D341Med (cell line): ENCODE results near the gene ACTR3C.
"Not testable (repeated sequence)": the region's sequence is repeated elsewhere in the genome, so short reads cannot be mapped to it uniquely, and the experiment has no call there.

ENCODE experiments used
- DNase-seq: peaks from one replicate; pipeline ENCODE4 v3.0.0; 2012; ENCODE audit warnings: low spot score

ACTR3C gene

DNA sequence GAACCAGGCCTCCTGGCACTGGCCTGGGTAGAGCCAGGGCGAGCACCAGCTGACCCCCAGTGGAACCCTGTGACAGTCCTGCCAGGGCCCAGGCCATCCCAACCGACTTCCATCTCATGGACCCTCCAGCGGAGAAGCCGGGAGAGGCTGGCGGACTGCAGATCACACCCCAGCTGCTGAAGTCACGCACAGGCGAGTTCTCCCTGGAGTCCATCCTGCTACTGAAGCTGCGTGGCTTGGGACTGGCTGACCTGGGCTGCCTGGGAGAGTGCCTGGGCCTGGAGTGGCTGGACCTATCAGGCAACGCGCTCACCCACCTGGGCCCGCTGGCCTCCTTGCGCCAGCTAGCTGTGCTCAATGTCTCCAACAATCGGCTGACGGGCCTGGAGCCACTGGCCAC lies 13.4 kb upstream of the ACTR3C start:
- peak; percentile 22 for DNase-seq

DNA sequence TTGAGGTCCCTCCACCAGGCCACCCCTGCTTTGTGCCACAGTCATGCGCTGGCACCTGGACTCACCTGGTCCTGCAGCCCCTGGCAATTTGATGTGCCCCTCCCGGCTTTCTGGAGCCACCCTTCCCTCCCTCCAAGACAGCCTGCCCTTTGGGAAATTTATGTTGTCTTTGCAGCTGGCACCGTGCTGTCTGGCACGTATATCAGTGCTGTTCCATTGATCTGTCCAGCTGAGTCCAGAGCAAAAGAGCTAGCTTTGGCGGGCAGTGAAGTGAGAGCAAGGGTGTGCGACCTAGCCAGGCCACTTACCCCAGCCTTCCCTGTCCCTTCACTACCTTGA lies 12.4 kb upstream of the ACTR3C start:
- DNase-seq = no peak

- DNase-seq = peak; percentile 29
Observed at GRCh38 chr7:150335108-150335773, 11.9 kb upstream of the ACTR3C start.

- DNase-seq = no peak
Observed at GRCh38 chr7:150334108-150334507, 10.8 kb upstream of the ACTR3C start.

GRCh38 chr7:150333659-150334058 lies 10.3 kb upstream of the ACTR3C start:
- DNase-seq = no peak

GRCh38 chr7:150332852-150333635 lies 9.7 kb upstream of the ACTR3C start:
- DNase-seq = no peak

DNA sequence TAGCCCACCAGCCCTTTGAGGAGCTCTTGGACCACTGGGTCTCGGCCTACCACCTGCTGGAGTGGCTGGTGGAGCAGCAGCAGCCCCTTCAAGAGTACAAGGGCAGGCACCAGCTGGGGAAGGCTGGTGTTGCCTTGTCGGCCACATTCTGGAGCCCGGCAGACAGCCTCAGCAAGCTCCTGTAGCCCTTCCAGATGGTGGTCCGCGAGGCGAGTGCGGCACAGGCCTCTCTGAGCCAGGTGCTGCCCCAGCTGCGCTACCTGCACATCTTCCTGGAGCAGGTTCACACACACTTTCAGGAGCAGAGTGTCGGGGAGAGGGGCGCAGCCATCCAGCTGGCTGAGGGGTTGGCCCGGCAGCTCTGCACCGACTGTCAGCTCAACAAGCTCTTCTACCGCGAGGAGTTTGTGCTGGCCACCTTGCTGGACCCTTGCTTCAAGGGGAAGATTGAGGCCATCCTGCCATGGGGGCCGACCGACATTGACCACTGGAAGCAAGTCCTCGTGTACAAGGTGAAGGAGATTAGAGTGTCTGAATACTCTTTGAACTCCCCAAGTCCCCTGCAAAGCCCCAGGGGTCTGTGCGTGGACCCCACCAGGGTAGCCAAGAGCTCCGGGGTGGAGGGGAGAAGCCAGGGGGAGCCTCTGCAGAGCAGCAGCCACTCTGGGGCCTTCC lies 7.0 kb upstream of the ACTR3C start:
- DNase-seq = no peak

DNA sequence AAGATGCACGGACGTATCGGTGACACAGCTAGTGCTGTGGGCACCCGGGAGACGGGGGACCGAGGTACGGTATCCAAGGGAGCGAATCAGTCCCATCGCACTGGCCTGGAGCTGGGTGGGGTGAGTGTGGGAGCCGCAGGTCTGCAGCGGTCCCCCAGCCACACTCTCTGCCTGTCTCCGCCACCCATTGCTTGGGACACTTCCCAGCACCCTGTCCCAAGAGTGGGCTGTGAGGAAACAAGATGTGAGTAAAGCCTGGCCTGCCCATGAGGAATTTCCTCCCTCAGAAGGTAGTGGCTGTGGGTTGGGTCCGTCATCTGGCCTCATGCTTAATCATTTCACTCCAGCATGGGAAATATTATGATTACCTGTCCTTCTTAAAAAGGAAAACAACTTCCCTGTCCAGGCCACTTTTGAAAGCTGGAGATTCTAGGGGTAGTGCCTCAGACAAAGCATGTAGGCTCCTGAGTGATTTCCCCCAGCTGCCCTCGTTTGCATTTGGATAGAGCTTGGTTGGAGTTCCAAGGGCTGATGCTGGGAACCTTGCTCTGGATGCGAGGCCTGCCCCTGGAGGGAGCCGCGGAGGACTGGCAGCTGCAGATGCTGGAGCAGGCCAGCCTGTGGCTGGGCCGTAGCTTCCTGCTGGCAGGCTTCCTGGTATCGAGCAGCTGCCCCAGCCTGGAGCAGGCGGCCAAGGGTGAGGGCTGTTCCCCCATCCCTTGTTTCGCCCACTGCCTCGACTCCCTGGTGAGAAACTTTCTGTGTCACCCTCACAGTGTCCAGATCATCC lies 6.2 kb upstream of the ACTR3C start:
- no peak for DNase-seq

GRCh38 chr7:150327308-150327707 lies 4.0 kb upstream of the ACTR3C start:
- DNase-seq = no peak

GRCh38 chr7:150326657-150327268 lies 3.4 kb upstream of the ACTR3C start:
- no peak for DNase-seq

GRCh38 chr7:150325901-150326300 lies 2.6 kb upstream of the ACTR3C start:
- DNase-seq = no peak

DNA sequence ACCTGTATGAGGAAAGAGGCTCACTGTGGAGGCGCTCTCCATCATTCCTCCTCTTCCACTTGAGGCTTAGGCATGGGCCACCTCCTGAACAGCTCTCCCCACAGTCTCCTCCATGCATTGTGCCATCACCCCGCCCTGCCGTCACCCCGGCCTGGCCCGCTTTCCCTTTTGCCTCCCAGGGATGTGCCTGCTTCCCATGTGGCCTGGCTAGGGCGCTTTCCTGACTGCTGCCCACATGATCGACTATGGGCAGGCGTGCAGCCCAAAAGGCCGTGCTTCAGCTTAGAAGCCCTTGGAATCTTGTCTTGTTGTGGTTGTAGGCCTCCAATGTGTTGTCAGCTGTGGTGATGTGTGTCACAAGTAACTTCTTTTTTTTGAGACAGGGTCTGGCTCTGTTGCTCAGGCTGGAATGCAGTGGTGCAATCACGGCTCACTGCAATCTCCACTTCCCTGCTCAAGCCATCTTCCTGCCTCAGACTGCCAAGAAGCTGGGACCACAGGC lies 1.8 kb upstream of the ACTR3C start:
- no peak for DNase-seq

DNA sequence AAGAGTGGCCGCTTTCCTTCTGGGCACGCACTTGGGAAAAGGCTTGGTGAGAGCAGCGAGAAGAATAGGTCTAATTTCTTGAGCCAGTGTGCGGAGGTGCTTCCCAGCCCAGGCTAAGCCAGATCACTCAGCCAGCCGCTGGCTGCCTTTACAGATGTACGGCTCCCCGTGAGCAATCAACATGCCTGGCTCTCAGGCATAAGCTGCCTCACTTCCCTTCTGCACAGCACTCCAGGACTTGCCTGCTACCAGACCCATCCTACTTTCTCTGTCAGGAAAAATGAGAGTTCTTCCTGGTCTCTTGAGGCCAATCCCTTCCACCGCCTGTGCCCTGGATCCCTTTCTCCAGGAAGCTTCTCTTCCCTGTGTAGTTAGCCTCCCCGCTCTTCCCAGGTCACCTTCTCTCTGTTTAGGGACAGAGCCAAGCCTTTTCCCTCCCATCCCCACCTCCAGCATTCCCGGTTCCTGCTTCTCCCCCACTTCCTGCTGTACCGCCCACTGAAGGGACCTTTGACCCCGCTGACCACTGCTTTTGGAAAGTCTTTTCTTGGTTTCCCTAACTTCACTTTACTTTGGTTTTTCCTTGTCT lies 1.1 kb upstream of the ACTR3C start:
- peak; percentile 52 for DNase-seq

- DNase-seq = no peak
Observed at GRCh38 chr7:150323682-150324372, 482 bp upstream of the ACTR3C start.

GRCh38 chr7:150322114-150322832 lies 1.1 kb downstream of the ACTR3C start:
- no peak for DNase-seq

DNA sequence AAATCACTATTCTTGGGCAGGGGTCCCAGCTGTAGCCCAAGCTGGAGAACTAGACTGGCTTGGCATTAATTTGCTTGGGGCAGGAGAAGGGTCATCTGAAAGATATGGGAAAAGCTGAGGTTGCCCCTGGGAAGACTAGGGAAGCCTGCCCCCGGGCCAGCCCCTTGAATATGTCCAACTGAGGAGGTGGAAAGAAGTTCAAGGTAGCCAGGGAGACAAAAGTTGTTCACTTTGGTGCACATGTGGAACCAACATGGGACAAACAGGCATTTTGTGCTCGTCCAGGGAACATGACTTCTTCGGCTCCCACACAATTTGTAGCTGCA lies 1.6 kb downstream of the ACTR3C start:
- DNase-seq = no peak

GRCh38 chr7:150317748-150318444 lies 5.4 kb downstream of the ACTR3C start:
- DNase-seq = no peak

DNA sequence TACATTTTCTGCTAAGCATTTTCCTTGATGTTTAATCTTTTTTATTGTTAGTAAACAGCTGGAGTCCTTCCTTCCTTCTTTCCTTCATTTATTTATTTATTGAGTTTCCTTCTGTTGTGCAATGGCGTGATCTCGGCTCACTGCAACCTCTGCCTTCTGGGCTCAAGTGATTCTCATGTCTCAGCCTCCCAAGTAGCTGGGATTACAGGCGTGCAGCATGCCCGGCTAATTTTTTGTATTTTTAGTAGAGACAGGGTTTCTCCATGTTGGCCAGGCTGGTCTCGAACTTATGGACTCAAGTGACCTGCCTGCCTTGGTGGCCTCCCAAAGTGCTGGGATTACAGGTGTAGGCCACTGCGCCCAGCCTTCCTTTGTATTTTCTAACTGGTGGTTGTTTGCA lies 6.4 kb downstream of the ACTR3C start:
- DNase-seq = not testable (repeated sequence)

DNA sequence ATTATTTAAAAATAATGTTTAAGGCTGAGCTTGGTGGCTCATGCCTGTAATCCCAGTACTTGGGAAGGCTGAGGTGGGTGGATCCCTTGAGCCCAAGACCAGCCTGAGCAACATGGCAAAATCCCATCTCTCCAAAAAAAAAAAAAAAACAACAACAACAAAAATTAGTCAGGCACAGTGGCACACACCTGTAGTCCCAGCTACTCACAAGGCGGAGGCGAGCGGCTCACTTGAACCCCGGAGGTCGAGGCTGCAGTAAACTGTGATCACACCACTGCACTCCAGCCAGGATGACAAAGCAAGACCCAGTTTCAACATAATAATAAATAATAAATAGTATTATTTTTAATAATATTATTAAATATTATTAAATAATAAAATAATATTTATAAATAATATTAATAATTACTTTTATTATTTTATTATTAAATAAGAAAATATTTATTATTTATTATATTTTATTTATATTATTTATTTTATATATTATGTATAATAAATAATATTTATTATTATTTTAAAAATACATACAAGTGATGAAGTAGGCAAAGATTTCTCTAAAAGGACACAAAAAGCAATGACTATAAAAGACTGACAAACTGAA lies 8.6 kb downstream of the ACTR3C start:
- no peak for DNase-seq
